Lower lobe of right lung (tissue), 2 donors: Measurements from ENCODE around the gene APCDD1L. TPM values are rescaled to one million over a fixed set of nuclear protein-coding genes. Genes with fewer than 3 reads are reported as not detected.

Experiments used
- ATAC-seq, 2 donors: fragments of 200-7000 bp; cut with Tn5 transposase; one replicate each; pipeline ENCODE4 v1.9.1; 2020 to 2022; ENCODE audit warnings: mild to moderate bottlenecking in 2 of 2, moderate library complexity in 2 of 2
- DNase-seq: peaks from one replicate; pipeline ENCODE4 v3.0.0-alpha.2; 2020
- H3K27ac ChIP-seq: fragments of 200-600 bp; one replicate; pipeline ENCODE4 v1.8.0; 2022
- H3K27me3 ChIP-seq: fragments of 200-600 bp; one replicate; pipeline ENCODE4 v1.8.0; 2022; ENCODE audit warnings: low read depth
- H3K36me3 ChIP-seq: fragments of 200-600 bp; one replicate; pipeline ENCODE4 v1.8.0; 2022; ENCODE audit warnings: mild to moderate bottlenecking
- H3K4me1 ChIP-seq: fragments of 200-600 bp; one replicate; pipeline ENCODE4 v1.8.0; 2022
- H3K4me3 ChIP-seq: fragments of 200-600 bp; one replicate; pipeline ENCODE4 v1.8.0; 2022; ENCODE audit warnings: mild to moderate bottlenecking
- H3K9me3 ChIP-seq: fragments of 200-600 bp; one replicate; pipeline ENCODE4 v1.8.0; 2022
- CTCF ChIP-seq: fragments of 200-600 bp; IDR thresholded peaks from one replicate; pipeline ENCODE4 v1.8.0; 2022; ENCODE audit warnings: antibody characterized with exemption, mild to moderate bottlenecking
- intact Hi-C: fragments of 100-400 bp; cut with DNase I; formaldehyde crosslinking; loops from one replicate; pipeline ENCODE4 v1.11.0; 2022
- total RNA-seq: library from RNA; stranded (reverse); fragmentation: NEBNext Ultra II Directional; extraction: Animal tissue kit (Norgen Biotek cat#: 25700); gene quantifications from one replicate; pipeline ENCODE4 v1.2.1, GENCODE V29; 2021
- donor health status: DM: no; HTN: yes; CAD: no; lungs with severe emphysema.

APCDD1L gene
- total RNA-seq, 1 donor from 2014 or later = not detected

DNA sequence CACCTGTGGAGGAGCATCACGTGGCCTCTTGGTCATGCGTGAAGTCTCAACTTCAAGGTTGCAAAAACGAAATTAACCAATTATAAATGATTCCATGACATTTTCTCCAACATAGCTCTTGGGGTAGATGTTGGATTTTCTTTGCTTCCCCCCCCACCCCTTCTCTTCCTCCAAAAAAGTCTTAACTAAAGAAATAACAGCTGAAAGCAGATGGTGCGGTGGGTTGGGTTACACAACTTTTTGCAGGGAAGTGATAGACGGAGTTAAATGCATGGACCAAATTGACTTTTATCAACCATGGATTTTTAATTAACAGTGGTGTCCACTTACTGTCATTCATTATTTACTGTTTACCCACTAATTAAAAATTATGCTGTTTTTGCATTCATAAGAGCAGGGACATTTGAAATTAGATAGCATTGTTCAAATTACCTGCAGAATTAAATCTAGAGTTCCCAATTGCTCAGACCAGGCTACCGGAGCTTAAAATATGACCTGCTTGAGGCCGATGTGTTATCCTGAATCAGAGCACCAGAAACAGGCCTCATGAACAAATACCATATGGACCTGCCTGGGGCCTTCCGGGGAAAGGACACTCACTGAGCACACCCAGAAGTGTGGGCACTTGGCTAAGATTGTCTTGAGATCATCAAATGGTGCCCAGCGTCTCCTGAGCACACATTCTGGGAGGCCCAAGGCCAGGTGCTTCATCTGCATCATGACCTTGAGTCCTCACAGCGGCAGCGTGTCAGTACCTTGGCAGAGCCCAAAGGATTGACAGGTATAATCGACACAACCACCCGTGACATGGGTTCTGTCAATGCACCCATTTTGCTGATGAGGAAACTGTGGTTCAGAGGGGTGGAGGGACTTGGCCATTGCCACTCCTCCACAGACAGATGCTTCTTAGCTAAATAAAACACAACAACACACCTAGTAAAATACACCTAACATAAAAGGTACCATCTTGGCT, 41.5 kb downstream of the APCDD1L start:
- Histone ChIP-seq H3K27ac (no peak overlapping the region), H3K36me3 (no peaks in the 10 kb centered on the region), H3K27me3 (no peaks in the 10 kb centered on the region), H3K9me3 (peaks cover 6% of the 10 kb centered on the region), H3K4me1 (no peaks in the 10 kb centered on the region), H3K4me3 (no peak overlapping the region)
- ATAC-seq (no peak), DNase-seq (no peak)
- TF ChIP-seq CTCF = no peak
- intact Hi-C loops = no loop called here

DNA sequence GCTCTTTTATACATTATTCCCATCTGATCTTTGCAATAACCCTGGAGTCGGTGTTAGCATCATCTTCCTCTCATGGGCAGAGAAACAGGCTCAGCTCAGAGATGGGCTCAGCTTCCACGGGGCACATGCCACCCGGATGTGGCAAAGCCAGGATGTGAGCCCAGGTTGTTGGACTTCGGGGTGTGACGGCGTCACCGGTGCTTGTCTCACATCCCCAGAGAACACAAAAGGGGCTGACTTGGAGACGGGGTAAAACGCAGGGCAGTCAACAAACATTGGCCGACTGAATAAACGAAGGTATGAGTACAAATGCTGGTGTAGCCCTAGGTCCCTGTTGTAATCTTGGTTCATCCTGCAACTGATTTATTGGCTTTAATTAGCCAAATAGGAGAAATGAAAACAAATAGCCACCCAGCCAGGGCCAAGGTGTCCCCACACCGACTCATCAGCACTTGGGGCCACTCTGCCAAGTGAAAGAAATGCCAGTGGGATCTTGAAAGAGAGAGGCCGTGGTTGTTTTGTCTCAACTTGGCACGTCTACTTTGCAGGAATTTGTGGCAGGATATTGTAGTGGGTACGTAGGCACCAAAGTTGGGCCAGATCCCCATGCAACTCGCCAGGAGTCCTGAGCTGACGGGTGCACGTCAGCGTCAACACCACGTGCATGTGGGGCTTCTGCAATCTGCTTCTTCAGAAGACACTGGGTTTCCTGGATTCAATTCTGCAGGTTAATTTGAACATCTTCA, 42.8 kb downstream of the APCDD1L start:
- DNase-seq = no peak
- intact Hi-C loops = no loop called here
- no peaks in the 10 kb centered on the region for H3K4me1 ChIP-seq
- TF ChIP-seq CTCF = no peak
- no peaks in the 10 kb centered on the region for H3K27me3 ChIP-seq
- no peak overlapping the region for H3K27ac ChIP-seq
- no peaks in the 10 kb centered on the region for H3K9me3 ChIP-seq
- ATAC-seq = no peak
- H3K4me3 ChIP-seq = no peak overlapping the region
- no peaks in the 10 kb centered on the region for H3K36me3 ChIP-seq

DNA sequence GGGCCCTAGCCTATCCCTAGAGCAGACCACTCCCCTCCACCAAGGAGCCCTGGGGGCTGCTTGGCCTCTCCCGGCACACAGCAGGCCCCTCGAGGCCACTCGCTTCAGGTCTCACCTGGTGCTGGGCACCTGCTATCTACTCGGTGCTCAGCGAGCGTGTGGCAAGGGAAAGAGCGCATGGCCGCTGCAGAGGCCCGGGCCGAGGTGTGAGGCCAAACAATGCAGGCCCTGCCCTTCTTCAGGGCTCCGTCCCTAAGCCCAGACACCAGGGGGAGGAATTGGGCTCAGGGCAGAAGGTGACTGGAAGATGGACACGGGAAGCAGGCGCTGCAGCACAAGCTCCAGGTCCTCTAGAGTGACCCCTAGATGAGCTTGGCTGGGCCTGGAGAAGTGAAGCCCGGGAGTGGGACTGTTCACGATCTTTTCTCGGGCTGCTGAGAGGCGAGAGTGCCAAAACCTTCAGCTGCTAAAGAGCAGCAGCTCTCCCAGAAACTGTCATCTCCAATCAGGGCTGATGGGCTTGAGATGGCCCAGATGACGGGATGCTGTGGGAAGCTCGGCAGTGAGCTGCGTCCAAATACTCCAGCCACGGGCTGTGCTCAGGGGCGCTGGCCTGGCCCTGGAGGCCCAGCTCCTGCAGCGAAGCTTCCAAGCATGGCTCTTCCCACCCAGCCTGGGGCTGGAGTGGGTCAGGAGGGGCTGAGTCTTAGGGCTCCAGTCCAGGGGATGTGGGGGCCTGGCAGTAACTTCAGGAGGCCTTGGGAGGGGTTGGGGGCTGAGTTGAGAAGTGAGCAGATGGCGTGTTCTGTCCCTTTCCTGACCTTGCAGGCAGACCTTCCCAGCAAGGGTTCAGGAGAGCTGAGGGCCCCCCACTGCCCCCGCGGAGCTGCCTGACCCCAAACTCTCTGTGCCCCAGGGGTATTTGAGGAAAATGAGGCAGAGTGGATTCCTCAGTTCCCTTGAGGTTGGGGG, 43.7 kb downstream of the APCDD1L start:
- Histone ChIP-seq H3K27me3 (peaks cover 4% of the 10 kb centered on the region), H3K4me3 (no peak overlapping the region), H3K9me3 (no peaks in the 10 kb centered on the region), H3K4me1 (no peaks in the 10 kb centered on the region), H3K36me3 (no peaks in the 10 kb centered on the region), H3K27ac (no peak overlapping the region)
- DNase-seq = no peak
- ATAC-seq = peak; percentile 39 to 52
- no peak for TF ChIP-seq CTCF
- intact Hi-C loops = no loop called here

GRCh38 chr20:58470336-58471192, 44.6 kb downstream of the APCDD1L start:
- intact Hi-C loops = no loop called here
- TF ChIP-seq CTCF = no peak
- Histone ChIP-seq H3K27ac (no peak overlapping the region), H3K4me3 (no peak overlapping the region), H3K27me3 (peaks cover 4% of the 10 kb centered on the region), H3K36me3 (no peaks in the 10 kb centered on the region), H3K9me3 (no peaks in the 10 kb centered on the region), H3K4me1 (no peaks in the 10 kb centered on the region)
- no peak for DNase-seq
- ATAC-seq = no peak
